Activated B cell treated with CpG ODN at 0.5 μM for 24 hours (primary cell): ENCODE data around the gene GALNTL6. TPM values are rescaled to one million over a fixed set of nuclear protein-coding genes. Genes with fewer than 3 reads are reported as not detected.

Experiments
- ATAC-seq: fragments of 200-7000 bp; cut with Tn5 transposase; one replicate; pipeline ENCODE4 v1.10.0; 2021; ENCODE audit warnings: low read depth, mild to moderate bottlenecking, moderate library complexity
- CTCF ChIA-PET: fragments of 350-600 bp; sonication (Branson Sonifier 250); formaldehyde crosslinking; loops from one replicate; lab custom pipeline; 2021; ENCODE audit warnings: antibody characterized with exemption; lab: Charles Lee
- POLR2A ChIA-PET: fragments of 350-600 bp; sonication (Branson Sonifier 250); formaldehyde crosslinking; loops from one replicate; lab custom pipeline; 2021; ENCODE audit warnings: antibody characterized with exemption; lab: Charles Lee
- DNase-seq: peaks from one replicate; pipeline ENCODE4 v3.0.0; 2022
- H3K27ac Mint-ChIP-seq: one replicate; pipeline ENCODE4 v1.8.0; 2020; ENCODE audit warnings: mixed read lengths
- H3K27me3 Mint-ChIP-seq: one replicate; pipeline ENCODE4 v1.8.0; 2021; ENCODE audit warnings: mixed read lengths
- H3K36me3 Mint-ChIP-seq: one replicate; pipeline ENCODE4 v1.8.0; 2021; ENCODE audit warnings: low read depth, mixed read lengths
- H3K4me1 Mint-ChIP-seq: one replicate; pipeline ENCODE4 v1.8.0; 2021; ENCODE audit warnings: mixed read lengths
- H3K4me3 Mint-ChIP-seq: one replicate; pipeline ENCODE4 v1.8.0; 2020; ENCODE audit warnings: mild to moderate bottlenecking, mixed read lengths
- H3K9me3 Mint-ChIP-seq: one replicate; pipeline ENCODE4 v1.8.0; 2020; ENCODE audit warnings: mixed read lengths
- CTCF ChIP-seq: fragments of 200-600 bp; IDR thresholded peaks from one replicate; pipeline ENCODE4 v1.8.0; 2022; ENCODE audit warnings: antibody characterized with exemption, mild to moderate bottlenecking
- intact Hi-C: fragments of 100-400 bp; cut with micrococcal nuclease; formaldehyde crosslinking; loops from one replicate; pipeline ENCODE4 v1.15.1; 2024
- total RNA-seq: library from RNA; stranded (reverse); gene quantifications from 2 replicates; pipeline ENCODE4 v1.2.3, GENCODE V29; 2022

GALNTL6 gene
- total RNA-seq, 1 donor from 2014 or later: 0.20 TPM

DNA sequence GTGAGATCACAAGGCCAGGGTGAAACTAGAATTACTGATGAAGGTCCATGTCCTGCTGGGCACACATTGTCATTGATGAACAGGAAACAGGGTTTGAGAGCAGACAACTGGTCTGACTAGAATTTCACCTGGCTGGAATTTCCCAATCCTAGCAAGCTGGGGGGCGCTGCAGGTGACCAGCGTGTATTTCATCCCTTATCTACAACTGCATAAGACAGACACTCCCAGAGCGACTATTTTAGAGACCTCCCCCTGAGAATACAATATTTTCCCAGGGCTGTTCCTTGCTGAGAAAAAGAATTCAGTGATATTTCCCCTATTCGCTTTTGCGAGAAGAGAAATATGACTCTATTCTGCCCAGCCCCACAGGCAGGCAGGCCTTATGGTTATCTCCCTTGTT, 922.8 kb downstream of the GALNTL6 start:
- CTCF ChIA-PET: no interaction called here
- Mint-ChIP-seq H3K4me3 (no peak overlapping the region), H3K36me3 (peaks cover 2% of the 10 kb centered on the region), H3K9me3 (peaks cover 34% of the 10 kb centered on the region), H3K27me3 (no peaks in the 10 kb centered on the region), H3K4me1 (no peaks in the 10 kb centered on the region), H3K27ac (no peak overlapping the region)
- no peak for ATAC-seq
- DNase-seq: no peak
- no peak for TF ChIP-seq CTCF
- POLR2A ChIA-PET: no interaction called here
- intact Hi-C loops: no loop called here

DNA sequence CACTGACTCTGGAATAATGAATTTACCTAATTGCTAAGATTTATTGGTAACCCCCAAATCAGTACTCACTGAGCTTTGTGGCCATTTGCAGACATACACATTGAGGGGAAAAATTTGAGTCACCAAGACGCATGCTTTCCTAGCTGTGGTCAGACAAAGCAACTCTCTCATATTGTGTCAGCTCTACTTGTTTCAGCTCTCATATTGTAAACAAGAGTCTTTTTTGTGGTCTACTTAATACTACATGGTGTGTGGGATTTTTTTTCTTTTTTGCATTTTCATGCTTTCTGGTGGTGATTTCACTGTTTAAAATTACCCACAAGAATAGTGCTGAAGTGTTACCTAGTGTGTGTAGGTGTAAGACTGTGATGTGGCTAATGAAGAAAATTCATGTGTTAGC, 927.2 kb downstream of the GALNTL6 start:
- H3K27me3 Mint-ChIP-seq: no peaks in the 10 kb centered on the region
- intact Hi-C loops: no loop called here
- CTCF ChIA-PET: no interaction called here
- no peak for TF ChIP-seq CTCF
- POLR2A ChIA-PET: no interaction called here
- no peaks in the 10 kb centered on the region for H3K4me1 Mint-ChIP-seq
- no peak overlapping the region for H3K4me3 Mint-ChIP-seq
- H3K9me3 Mint-ChIP-seq: peaks cover 16% of the 10 kb centered on the region
- no peak overlapping the region for H3K27ac Mint-ChIP-seq
- DNase-seq: no peak
- peaks cover 2% of the 10 kb centered on the region for H3K36me3 Mint-ChIP-seq
- no peak for ATAC-seq

- Mint-ChIP-seq H3K27me3 (no peaks in the 10 kb centered on the region), H3K4me1 (no peaks in the 10 kb centered on the region), H3K9me3 (peaks cover 7% of the 10 kb centered on the region), H3K36me3 (no peaks in the 10 kb centered on the region), H3K27ac (no peak overlapping the region), H3K4me3 (no peak overlapping the region)
- intact Hi-C loops: no loop called here
- TF ChIP-seq CTCF: no peak
- POLR2A ChIA-PET: no interaction called here
- CTCF ChIA-PET: no interaction called here
- no peak for DNase-seq
- no peak for ATAC-seq
These were observed 937.7 kb downstream of the GALNTL6 start for GRCh38 chr4:172750910-172751309.

DNA sequence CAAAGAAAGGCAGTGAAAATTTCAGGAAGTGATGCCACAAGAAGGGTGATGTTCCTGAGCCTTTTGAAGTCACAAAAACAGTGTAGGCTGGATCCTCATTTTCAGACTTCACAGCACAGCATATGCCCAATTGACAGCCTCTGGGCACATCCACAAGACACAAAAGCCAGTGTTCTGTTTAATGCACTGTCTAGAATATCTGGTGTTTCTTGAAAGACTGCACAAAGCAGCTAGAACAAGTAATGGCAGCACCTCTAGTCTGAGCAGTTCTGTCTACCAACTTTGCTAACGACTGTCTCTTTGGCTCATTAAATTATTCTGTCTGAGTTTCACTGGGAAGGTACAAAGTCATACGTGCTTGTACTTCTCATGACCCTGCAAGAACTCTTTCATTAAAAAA, 938.3 kb downstream of the GALNTL6 start:
- DNase-seq: no peak
- no peak for ATAC-seq
- Mint-ChIP-seq H3K27me3 (no peaks in the 10 kb centered on the region), H3K4me3 (no peak overlapping the region), H3K27ac (no peak overlapping the region), H3K4me1 (no peaks in the 10 kb centered on the region), H3K9me3 (peaks cover 7% of the 10 kb centered on the region), H3K36me3 (no peaks in the 10 kb centered on the region)
- POLR2A ChIA-PET: no interaction called here
- intact Hi-C loops: no loop called here
- CTCF ChIA-PET: no interaction called here
- no peak for TF ChIP-seq CTCF

DNA sequence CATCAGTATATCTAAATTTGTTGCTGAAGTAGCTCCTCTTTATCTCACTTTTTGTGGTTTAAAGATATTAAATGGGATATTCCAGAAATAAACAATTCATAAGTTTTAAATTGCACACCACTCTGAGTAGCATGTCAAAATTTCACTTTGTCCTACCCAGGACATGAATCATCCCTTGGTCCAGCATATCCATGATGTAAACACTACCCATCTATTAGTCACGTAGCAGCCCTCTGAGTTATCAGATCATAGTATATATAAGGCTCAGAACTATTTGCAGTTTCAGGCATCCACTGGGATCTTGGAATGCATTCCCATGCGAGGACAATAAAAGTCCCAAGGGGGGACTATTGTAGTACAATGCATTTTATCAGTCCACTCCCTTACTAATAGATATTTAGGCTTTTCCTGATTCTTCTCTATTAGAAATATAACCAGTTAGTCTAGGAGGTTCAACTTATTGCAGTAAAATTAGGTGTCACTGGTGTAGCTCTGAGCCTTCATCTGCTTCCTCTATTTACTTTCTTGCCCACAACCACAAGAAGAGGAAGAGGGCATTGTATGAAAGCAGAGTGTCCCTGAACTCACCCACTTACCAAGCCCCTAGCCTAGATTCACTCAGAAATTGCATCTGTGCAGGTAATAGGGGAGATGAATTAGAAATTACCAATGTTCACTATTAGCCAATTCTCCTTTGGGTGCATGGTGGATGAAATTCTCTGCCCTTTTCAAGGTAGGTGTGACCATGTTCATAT, 945.6 kb downstream of the GALNTL6 start:
- intact Hi-C loops: no loop called here
- CTCF ChIA-PET: no interaction called here
- Mint-ChIP-seq H3K4me1 (no peaks in the 10 kb centered on the region), H3K36me3 (no peaks in the 10 kb centered on the region), H3K4me3 (no peak overlapping the region), H3K9me3 (peaks cover 3% of the 10 kb centered on the region), H3K27ac (no peak overlapping the region), H3K27me3 (no peaks in the 10 kb centered on the region)
- ATAC-seq (no peak), DNase-seq (no peak)
- no peak for TF ChIP-seq CTCF
- POLR2A ChIA-PET: no interaction called here
